GM19455 (cell line): ENCODE data around the gene TMEM18.
"Not testable (repeated sequence)": the region's sequence is repeated elsewhere in the genome, so short reads cannot be mapped to it uniquely, and the experiment has no call there.

Source experiments
- ATAC-seq: cut with Tn5 transposase; IDR thresholded peaks from one replicate; pipeline ENCODE4 v1.9.1; 2021; ENCODE audit not compliant: unreplicated experiment

TMEM18 gene

GRCh38 chr2:694174-694573, 17.0 kb upstream of the TMEM18 start:
- ATAC-seq, result no peak

GRCh38 chr2:693606-694005, 16.4 kb upstream of the TMEM18 start:
- no peak for ATAC-seq

GRCh38 chr2:692767-693166, 15.6 kb upstream of the TMEM18 start:
- no peak for ATAC-seq

DNA sequence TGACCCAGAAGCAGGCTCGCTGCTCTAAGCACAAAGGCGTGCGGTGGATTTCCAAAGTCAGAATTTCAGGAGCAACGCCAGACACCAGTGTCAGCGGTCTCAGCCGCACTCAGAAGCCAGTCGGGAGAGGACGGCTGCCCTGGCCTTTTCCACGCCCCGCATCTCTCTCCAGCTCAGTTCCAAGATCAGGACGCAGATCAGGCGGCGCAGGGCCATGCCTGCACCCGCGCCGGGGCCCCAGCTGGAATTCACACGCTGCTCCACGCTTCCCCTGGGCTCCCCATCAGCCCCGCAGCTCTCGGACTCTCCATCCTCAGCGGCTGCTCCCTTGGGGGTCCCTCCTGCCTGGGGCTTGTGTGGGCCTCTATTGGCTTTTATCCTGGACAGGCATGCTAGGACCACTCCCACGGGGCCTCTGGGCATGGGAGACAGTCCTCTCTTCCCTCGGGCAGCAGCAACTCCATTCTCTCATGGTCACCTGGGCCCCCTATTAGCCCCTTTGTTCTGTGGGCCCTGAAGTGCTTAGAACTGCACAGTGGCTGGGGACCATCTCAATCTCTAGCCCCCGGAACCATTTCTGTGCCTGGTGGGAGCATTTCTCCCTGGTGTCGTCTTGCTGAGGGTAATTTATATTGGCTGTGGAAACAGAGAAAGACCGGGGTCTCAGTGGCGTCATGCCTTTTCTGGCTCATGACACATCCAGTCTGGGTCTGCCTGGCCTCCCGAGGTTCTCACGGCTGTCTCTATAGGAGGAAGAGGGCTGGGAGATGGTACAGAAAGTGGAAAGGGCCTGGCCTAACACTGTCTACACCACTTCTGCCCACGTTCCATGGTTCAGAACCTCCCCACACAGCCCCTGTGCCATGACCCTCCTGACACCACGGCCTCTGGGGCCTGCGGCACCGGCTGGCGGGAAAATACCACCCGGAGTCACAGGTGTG, 14.9 kb upstream of the TMEM18 start:
- no peak for ATAC-seq

DNA sequence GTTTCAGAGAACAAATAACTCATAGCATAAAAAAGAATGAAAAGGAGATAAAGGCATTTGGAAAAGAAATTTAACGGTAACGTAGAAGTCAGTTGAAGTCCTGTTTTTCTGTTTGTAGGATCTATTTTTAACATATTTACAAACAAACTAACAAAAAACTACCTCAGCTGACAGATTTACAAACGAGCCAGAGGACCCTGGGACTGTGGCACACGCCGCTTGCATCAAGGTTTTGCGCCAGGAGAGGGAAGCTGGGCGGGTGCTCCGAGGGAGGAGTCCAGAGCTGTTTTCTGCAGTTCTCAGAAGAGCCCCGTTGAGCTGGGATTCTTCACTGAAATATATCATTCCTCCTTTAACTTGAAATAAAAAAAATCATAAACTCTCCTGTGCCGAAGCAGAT, 13.6 kb upstream of the TMEM18 start:
- ATAC-seq, result no peak

DNA sequence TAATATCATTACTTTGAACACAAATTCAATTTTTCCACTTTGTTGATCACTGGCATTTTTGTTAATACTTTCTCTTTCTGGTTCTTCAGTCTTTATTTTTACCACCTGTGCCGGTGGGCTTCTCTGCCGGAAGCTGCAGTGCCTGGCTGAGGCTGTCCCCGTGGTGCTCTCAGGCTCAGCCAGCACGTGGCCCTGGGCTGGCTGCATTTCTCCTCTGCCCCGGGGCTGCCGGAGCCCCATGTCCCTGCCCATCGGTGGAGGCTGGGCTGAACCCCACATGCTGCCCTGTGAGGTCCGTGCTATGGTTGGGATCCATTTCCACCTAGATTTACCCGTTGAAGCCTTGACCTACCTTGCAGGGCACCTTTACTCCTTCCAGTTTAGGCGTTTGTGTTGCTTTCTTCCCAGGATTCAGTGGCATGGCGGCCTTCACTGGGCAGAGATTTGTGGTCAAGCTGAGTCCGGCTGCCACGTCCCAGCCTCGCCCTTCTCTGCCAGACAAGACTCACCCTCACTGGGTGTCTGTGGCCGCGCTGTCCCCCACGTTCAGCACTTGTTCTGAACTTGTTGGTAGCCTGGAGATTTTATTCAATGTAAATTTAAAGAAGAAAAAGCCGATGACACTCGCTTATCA, 12.8 kb upstream of the TMEM18 start:
- ATAC-seq, result no peak

- ATAC-seq, result no peak
These were observed 12.0 kb upstream of the TMEM18 start for GRCh38 chr2:689237-689636.

- no peak for ATAC-seq
These were observed 11.4 kb upstream of the TMEM18 start for GRCh38 chr2:688504-689076.

DNA sequence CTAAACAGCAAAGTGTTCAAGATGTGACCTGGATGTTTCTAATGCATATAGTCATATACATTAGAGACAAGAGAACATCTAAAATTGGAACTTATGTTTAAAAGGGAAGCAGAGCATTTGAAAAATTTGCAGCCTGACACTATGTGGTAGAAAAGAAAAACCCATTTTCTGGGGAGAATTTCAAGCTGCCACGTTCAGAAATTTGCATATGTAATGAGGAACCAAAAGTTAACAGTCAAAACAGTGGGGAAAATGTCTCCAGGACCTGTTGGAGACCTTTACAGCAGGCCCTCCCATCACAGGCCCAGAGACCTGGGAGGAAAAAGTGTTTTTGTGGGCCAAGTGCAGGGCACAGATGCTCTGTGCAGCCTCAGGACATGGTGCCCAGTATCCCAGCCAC, 8.2 kb upstream of the TMEM18 start:
- no peak for ATAC-seq

GRCh38 chr2:684913-685312, 7.7 kb upstream of the TMEM18 start:
- not testable (repeated sequence) for ATAC-seq

- no peak for ATAC-seq
These were observed 5.0 kb upstream of the TMEM18 start for GRCh38 chr2:682226-682625.

DNA sequence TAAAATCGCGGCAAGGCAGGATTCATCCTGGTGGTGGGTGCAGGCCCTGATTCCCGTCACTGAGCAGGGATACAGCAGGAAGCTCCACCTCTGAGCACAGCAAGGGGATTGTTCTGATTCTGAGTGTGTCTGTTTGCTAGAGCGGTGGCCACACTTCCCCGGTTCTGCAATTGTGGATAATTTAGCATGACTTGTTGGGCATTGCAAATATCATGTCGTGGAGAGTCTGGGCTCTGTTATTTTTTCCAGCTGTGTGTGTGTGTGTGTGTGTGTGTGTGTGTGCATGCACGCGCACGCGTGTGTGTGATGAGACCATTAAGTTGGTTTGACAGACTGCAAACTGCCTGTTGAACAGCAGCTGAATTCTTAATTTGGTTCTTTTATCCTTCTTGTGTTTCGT, 4.1 kb upstream of the TMEM18 start:
- no peak for ATAC-seq

DNA sequence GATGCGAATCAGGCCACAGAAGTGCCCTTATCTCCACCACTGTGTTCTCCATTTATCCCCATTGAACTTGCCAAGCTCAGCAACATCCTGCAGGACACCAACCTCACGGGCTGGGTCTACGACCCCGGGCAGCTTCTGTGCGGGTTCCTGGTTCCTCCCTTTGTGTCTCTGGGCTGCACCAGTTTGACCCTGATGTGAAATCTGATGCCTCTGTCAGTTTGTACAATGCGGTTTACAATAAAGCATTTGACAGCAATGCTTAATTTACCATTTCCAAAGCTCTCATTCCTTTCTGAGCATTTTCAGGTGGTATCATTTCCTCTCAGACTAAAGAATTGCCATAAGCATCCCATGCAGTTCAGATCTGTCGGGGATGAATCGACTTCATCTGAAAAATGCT, 3.3 kb upstream of the TMEM18 start:
- ATAC-seq, result no peak

- ATAC-seq, result no peak
These were observed 1.8 kb upstream of the TMEM18 start for GRCh38 chr2:678964-679363.

- no peak for ATAC-seq
These were observed 849 bp upstream of the TMEM18 start for GRCh38 chr2:677959-678550.

DNA sequence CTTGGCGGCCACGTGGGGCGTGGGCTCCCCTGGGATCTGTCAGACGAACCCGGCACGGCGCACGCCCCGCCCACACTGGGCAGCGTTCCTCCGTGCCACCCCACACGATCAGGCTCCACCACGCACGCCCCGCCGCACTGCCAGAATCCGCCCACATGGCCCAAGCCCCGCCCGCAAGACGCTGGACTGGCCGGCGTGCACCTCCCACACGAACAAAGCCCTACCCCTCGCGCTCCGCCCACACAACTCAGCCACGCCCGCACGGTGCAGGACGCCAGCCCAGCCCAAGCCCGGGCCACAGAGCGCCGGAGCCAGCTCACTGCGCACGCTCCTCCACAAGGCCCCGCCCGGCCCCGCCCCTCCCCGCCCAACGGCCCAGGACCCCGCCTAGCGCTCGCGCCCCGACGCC, 555 bp downstream of the TMEM18 start:
- ATAC-seq, result peak; percentile 78

GRCh38 chr2:675982-676646, 1.1 kb downstream of the TMEM18 start:
- ATAC-seq, result peak; percentile 39

- ATAC-seq, result no peak
These were observed 1.7 kb downstream of the TMEM18 start for GRCh38 chr2:675460-675859.

- no peak for ATAC-seq
These were observed 2.2 kb downstream of the TMEM18 start for GRCh38 chr2:675051-675450.

DNA sequence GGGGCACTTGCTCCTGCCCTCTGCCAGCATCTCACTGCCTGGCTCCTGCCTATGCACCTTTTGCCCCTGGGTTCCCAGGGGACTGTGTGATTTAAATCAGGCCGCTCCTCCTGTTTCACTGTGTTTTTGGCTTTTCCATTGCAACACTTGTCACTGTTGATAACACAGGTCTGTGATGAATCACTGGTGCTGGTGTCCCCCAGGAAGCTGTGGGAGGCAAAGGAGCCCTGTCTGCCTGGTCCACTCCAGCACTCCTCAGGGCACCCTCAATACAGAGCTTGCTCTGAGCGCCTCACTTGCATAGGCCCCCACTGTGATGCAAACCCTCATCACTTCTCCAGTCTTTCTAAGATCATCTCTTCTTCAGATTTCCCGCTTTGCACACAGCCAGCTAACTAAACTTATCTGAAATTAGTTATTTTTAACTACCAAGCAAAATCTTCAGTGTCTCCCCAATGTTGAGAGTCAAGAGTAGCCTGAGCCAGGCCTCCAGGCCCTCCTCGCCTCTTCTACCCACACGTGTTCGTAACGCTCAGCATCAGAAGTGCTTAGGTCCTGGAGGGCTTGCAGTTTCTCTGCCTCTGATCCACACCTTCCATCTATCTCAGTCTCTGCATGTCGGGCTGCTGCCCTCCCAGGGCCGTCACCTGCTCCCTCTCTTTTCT, 2.8 kb downstream of the TMEM18 start:
- no peak for ATAC-seq
